Activated T-helper 17 cell treated with anti-CD3 and anti-CD28 coated beads, Interleukin-2, amount 50 U/mL, for 72 hours (primary cell): ENCODE data around the gene DGAT2. TPM values are rescaled to one million over a fixed set of nuclear protein-coding genes. Genes with fewer than 3 reads are reported as not detected.

ENCODE experiments used
- ATAC-seq: fragments of 150-1000 bp; cut with Tn5 transposase; replicated peaks from 2 replicates; pipeline ENCODE4 v1.10.0; 2021; ENCODE audit warnings: mild to moderate bottlenecking, moderate library complexity
- H3K27ac Mint-ChIP-seq: one replicate; pipeline ENCODE4 v1.8.0; 2022; ENCODE audit warnings: mixed read lengths
- H3K27me3 Mint-ChIP-seq: one replicate; pipeline ENCODE4 v1.8.0; 2022; ENCODE audit warnings: mixed read lengths
- H3K36me3 Mint-ChIP-seq: one replicate; pipeline ENCODE4 v1.8.0; 2022; ENCODE audit warnings: low read depth, mild to moderate bottlenecking, mixed read lengths
- H3K4me1 Mint-ChIP-seq: one replicate; pipeline ENCODE4 v1.8.0; 2022; ENCODE audit warnings: mixed read lengths
- H3K4me3 Mint-ChIP-seq: one replicate; pipeline ENCODE4 v1.8.0; 2022; ENCODE audit warnings: mild to moderate bottlenecking, mixed read lengths
- H3K9me3 Mint-ChIP-seq: one replicate; pipeline ENCODE4 v1.8.0; 2022; ENCODE audit warnings: mixed read lengths
- total RNA-seq, 2 donors: library from RNA; stranded (reverse); gene quantifications; one replicate each; pipeline ENCODE4 v1.2.3, GENCODE V29; 2022

DGAT2 gene
- total RNA-seq, 2 donors from 2014 or later, result 2.4 to 2.8 TPM

GRCh38 chr11:75836417-75836816 lies 67.8 kb downstream of the DGAT2 start:
- Mint-ChIP-seq H3K36me3 (peaks cover 8% of the 10 kb centered on the region), H3K27me3 (no peaks in the 10 kb centered on the region), H3K4me1 (peaks cover 8% of the 10 kb centered on the region), H3K4me3 (no peak overlapping the region), H3K27ac (no peak overlapping the region), H3K9me3 (no peaks in the 10 kb centered on the region)
- ATAC-seq, result no peak

DNA sequence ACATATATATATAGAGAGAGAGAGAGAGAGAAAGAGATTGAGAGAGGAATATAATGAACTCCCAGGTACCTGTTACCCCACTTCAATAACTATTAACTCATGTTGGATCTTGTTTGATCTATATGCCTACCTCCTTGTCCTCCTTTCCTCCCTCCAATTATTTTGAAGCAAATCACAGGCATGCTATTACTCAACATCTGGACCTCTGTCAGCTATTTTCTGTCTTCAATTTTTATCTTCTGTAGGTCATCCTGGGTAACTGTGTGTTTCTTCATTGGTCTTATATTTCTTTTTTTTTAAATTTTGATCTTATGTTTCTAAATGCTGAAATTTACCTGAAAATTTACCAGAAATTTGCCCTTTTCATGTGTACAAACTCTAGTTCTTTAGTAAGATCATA lies 71.3 kb downstream of the DGAT2 start:
- no peak overlapping the region for H3K27ac Mint-ChIP-seq
- H3K36me3 Mint-ChIP-seq, result peaks cover 12% of the 10 kb centered on the region
- no peak for ATAC-seq
- peaks cover 10% of the 10 kb centered on the region for H3K4me1 Mint-ChIP-seq
- no peaks in the 10 kb centered on the region for H3K9me3 Mint-ChIP-seq
- no peaks in the 10 kb centered on the region for H3K27me3 Mint-ChIP-seq
- no peak overlapping the region for H3K4me3 Mint-ChIP-seq

GRCh38 chr11:75840522-75840921 lies 71.9 kb downstream of the DGAT2 start:
- Mint-ChIP-seq H3K27ac (no peak overlapping the region), H3K4me1 (peaks cover 10% of the 10 kb centered on the region), H3K27me3 (no peaks in the 10 kb centered on the region), H3K36me3 (peaks cover 12% of the 10 kb centered on the region), H3K9me3 (no peaks in the 10 kb centered on the region), H3K4me3 (no peak overlapping the region)
- ATAC-seq, result no peak

GRCh38 chr11:75841739-75842138 lies 73.2 kb downstream of the DGAT2 start:
- Mint-ChIP-seq H3K27ac (no peak overlapping the region), H3K4me1 (peaks cover 10% of the 10 kb centered on the region), H3K9me3 (no peaks in the 10 kb centered on the region), H3K27me3 (no peaks in the 10 kb centered on the region), H3K4me3 (no peak overlapping the region), H3K36me3 (peaks cover 12% of the 10 kb centered on the region)
- no peak for ATAC-seq

GRCh38 chr11:75845324-75845723 lies 76.7 kb downstream of the DGAT2 start:
- peaks cover 12% of the 10 kb centered on the region for H3K4me1 Mint-ChIP-seq
- no peaks in the 10 kb centered on the region for H3K9me3 Mint-ChIP-seq
- no peaks in the 10 kb centered on the region for H3K27me3 Mint-ChIP-seq
- H3K27ac Mint-ChIP-seq, result no peak overlapping the region
- no peak for ATAC-seq
- H3K36me3 Mint-ChIP-seq, result peaks cover 5% of the 10 kb centered on the region
- no peak overlapping the region for H3K4me3 Mint-ChIP-seq

DNA sequence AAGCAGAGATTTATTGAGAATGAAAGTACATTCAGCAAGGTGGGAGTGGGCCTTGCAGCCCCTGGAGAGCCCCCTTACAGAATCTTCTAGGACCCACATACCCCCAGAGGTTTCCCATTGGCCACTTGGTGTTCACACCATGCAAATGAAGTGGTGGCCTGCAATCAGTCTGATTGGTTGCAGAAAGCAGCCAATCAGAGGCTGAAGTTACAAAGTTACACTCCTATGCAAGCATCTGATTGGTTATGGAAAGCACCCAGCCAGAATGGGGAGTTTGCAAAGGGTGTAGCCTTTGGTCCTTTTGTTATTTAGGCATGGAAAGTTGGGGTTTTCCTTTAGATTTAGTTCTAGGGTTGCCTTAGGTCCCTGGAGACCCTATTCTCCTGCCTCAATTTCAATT lies 81.3 kb downstream of the DGAT2 start:
- Mint-ChIP-seq H3K4me3 (no peak overlapping the region), H3K4me1 (peaks cover 9% of the 10 kb centered on the region), H3K27ac (peak overlapping the region; percentile 13), H3K36me3 (peaks cover 21% of the 10 kb centered on the region), H3K27me3 (no peaks in the 10 kb centered on the region), H3K9me3 (no peaks in the 10 kb centered on the region)
- ATAC-seq, result no peak

DNA sequence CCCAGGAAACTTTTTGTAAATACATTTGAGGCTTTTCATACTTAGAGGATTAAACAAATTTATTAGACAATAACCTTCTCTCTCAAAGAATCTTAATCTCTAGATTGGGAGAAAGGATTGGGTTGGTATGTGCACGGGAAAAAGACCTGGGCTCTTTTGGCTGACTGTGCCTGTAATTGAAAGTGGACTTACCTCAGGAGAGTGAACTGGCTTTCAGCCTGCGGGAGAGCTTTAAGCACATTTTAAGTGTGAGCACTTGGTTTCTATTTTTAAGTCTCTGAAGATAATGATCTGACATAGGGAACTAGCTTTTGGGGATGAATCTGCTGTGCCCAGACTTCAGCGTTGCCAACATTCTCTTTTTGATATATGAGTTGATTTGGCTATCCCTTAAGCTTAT lies 82.2 kb downstream of the DGAT2 start:
- Mint-ChIP-seq H3K9me3 (no peaks in the 10 kb centered on the region), H3K27me3 (no peaks in the 10 kb centered on the region), H3K27ac (peak overlapping the region; percentile 44), H3K36me3 (peaks cover 21% of the 10 kb centered on the region), H3K4me1 (peaks cover 9% of the 10 kb centered on the region), H3K4me3 (no peak overlapping the region)
- ATAC-seq, result no peak

Other genes with a start within 250 kb of the DGAT2 start
- 10 to 100 TPM; 26.8 to 54.2 TPM for gene GDPD5, start 242.8 kb upstream of the DGAT2 start, total RNA-seq
- gene SERPINH1, start 206.5 kb upstream of the DGAT2 start, total RNA-seq, result 10 to 100 TPM in 1 of 2 donors, 1 to 10 TPM in 1; 8.8 to 10.2 TPM
- gene MAP6, start 99.7 kb upstream of the DGAT2 start, total RNA-seq, result under 1 TPM; 0.21 to 0.24 TPM
- not detected for gene MOGAT2, start 50.9 kb upstream of the DGAT2 start, total RNA-seq
- 10 to 100 TPM; 14.1 to 20.1 TPM for gene UVRAG, start 46.4 kb downstream of the DGAT2 start, total RNA-seq